Measurements from ENCODE around the gene NCF2.

The NCF2 gene

DNA sequence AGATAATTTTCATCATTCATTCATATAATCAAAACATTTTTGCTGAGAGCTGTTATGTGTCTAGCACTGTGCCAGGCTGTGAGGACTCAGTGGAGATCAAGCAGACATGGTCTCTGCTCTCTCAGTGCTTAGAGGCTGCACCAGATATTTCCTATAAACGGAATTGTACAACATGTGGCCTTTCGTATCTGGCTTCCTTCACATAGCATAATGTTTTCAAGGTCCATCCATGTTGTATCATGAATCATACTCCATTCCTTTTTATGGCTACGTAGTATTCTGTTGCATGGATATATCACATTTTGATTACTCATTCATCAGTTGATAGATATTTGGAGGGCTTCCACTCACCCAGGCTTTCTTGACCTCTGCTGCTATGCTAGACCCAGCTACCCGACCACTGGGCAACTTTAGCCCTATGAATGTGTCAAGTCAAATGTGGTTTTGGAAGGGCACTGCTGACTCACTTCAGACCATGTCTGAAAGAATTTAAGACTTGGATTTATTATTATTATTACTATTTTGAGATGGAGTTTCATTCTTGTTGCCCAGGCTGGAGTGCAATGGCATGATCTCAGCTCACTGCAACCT lies 18.5 kb downstream of the NCF2 start:
- TF ChIP-seq GABPA (IDR thresholded peaks at IDR 0.05; ENCODE audit: low read depth) (no peak), CTCF (IDR thresholded peaks at IDR 0.05; ENCODE audit: insufficient read depth, low read length) (no peak), SPI1 (IDR thresholded peaks at IDR 0.05; ENCODE audit: borderline replicate concordance, low read depth) (no peak), POLR2AphosphoS5 (IDR thresholded peaks at IDR 0.05; ENCODE audit: low read depth) (no peak)
- TF ChIP-seq, protein P1, sequence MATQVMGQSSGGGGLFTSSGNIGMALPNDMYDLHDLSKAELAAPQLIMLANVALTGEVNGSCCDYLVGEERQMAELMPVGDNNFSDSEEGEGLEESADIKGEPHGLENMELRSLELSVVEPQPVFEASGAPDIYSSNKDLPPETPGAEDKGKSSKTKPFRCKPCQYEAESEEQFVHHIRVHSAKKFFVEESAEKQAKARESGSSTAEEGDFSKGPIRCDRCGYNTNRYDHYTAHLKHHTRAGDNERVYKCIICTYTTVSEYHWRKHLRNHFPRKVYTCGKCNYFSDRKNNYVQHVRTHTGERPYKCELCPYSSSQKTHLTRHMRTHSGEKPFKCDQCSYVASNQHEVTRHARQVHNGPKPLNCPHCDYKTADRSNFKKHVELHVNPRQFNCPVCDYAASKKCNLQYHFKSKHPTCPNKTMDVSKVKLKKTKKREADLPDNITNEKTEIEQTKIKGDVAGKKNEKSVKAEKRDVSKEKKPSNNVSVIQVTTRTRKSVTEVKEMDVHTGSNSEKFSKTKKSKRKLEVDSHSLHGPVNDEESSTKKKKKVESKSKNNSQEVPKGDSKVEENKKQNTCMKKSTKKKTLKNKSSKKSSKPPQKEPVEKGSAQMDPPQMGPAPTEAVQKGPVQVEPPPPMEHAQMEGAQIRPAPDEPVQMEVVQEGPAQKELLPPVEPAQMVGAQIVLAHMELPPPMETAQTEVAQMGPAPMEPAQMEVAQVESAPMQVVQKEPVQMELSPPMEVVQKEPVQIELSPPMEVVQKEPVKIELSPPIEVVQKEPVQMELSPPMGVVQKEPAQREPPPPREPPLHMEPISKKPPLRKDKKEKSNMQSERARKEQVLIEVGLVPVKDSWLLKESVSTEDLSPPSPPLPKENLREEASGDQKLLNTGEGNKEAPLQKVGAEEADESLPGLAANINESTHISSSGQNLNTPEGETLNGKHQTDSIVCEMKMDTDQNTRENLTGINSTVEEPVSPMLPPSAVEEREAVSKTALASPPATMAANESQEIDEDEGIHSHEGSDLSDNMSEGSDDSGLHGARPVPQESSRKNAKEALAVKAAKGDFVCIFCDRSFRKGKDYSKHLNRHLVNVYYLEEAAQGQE (IDR thresholded peaks at IDR 0.05; ENCODE audit: insufficient replicate concordance, low read depth): no peak
- DNase-seq (ENCODE audit: low read depth in 1 of 2, low spot score in 1 of 2): no peak
- Histone ChIP-seq H3K27me3 (ENCODE audit: insufficient read depth, poor library complexity, severe bottlenecking) (no peaks in the 10 kb centered on the region), H3K4me3 (replicated peaks; ENCODE audit: insufficient read depth, low read length) (no peak overlapping the region), H3K27ac (replicated peaks) (no peak overlapping the region)

DNA sequence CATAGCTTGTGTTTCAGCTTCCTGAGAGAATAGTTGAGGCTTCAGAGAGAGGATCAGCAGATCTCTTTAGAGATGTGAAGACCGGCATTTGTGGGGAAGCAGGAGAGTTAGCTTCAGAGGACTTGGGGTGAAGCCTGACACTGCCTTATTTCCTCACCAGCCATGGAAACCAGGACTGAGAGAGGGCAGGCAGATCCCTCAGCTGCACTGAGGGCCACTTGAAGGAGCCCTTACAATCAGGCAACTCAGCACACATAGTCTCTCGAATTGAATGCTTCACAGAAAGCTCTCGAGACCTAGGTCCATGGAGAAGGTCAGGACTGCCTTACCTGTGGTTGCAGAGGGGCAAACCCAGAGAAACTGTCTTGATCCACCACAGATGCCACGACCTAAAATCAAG lies 19.8 kb downstream of the NCF2 start:
- no peak for DNase-seq (ENCODE audit: low read depth in 1 of 2, low spot score in 1 of 2)
- Histone ChIP-seq H3K27ac (replicated peaks) (0 out of 2 replicates have a peak overlapping the region, but pooled peaks have one; percentile 9), H3K4me3 (replicated peaks; ENCODE audit: insufficient read depth, low read length) (no peak overlapping the region), H3K27me3 (ENCODE audit: insufficient read depth, poor library complexity, severe bottlenecking) (no peaks in the 10 kb centered on the region)
- no peak for TF ChIP-seq GABPA (IDR thresholded peaks at IDR 0.05; ENCODE audit: low read depth)
- TF ChIP-seq CTCF (IDR thresholded peaks at IDR 0.05; ENCODE audit: insufficient read depth, low read length): no peak
- TF ChIP-seq POLR2AphosphoS5 (IDR thresholded peaks at IDR 0.05; ENCODE audit: low read depth): no peak
- TF ChIP-seq, protein P1 (IDR thresholded peaks at IDR 0.05; ENCODE audit: insufficient replicate concordance, low read depth): no peak
- no peak for TF ChIP-seq SPI1 (IDR thresholded peaks at IDR 0.05; ENCODE audit: borderline replicate concordance, low read depth)

GRCh38 chr1:183569801-183570200 lies 20.5 kb downstream of the NCF2 start:
- Histone ChIP-seq H3K27ac (replicated peaks) (no peak overlapping the region), H3K4me3 (replicated peaks; ENCODE audit: insufficient read depth, low read length) (no peak overlapping the region), H3K27me3 (ENCODE audit: insufficient read depth, poor library complexity, severe bottlenecking) (no peaks in the 10 kb centered on the region)
- DNase-seq (ENCODE audit: low read depth in 1 of 2, low spot score in 1 of 2): no peak
- TF ChIP-seq, protein P1 (IDR thresholded peaks at IDR 0.05; ENCODE audit: insufficient replicate concordance, low read depth): no peak
- TF ChIP-seq GABPA (IDR thresholded peaks at IDR 0.05; ENCODE audit: low read depth) (no peak), POLR2AphosphoS5 (IDR thresholded peaks at IDR 0.05; ENCODE audit: low read depth) (no peak), SPI1 (IDR thresholded peaks at IDR 0.05; ENCODE audit: borderline replicate concordance, low read depth) (no peak), CTCF (IDR thresholded peaks at IDR 0.05; ENCODE audit: insufficient read depth, low read length) (no peak)
